ENCODE results near the gene SLC13A3.

SLC13A3 gene

DNA sequence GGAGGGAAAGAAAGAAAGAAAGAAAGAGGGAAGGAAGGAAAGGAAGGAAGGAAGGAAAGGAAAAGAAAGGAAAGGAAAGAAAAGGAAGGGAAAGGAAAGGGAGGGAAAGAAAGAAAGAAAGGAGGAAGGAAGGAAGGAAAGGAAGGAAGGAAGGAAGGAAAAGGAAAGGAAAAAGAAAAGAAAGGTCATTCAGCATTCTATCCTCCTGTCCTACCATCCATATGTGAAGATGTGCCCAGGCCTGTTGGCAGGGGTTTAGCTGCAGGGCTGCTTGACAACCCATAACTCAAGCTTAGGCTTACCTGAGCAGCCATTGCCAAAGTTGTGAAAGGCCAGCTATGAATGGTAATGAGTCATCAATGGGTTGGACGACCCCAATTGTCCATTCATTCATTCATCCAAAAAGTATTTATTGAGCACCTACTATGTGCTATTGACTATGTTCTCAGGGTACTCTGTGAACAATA, 50.9 kb downstream of the SLC13A3 start:
- DNase-seq (ENCODE audit: low spot score) = no peak
- in situ Hi-C loops (cut with MboI; ENCODE audit: low pct_unique_long_range_greater_than_20kb, low sequenced_read_pairs, unreplicated experiment) = no loop called here
- TF ChIP-seq, protein P1, sequence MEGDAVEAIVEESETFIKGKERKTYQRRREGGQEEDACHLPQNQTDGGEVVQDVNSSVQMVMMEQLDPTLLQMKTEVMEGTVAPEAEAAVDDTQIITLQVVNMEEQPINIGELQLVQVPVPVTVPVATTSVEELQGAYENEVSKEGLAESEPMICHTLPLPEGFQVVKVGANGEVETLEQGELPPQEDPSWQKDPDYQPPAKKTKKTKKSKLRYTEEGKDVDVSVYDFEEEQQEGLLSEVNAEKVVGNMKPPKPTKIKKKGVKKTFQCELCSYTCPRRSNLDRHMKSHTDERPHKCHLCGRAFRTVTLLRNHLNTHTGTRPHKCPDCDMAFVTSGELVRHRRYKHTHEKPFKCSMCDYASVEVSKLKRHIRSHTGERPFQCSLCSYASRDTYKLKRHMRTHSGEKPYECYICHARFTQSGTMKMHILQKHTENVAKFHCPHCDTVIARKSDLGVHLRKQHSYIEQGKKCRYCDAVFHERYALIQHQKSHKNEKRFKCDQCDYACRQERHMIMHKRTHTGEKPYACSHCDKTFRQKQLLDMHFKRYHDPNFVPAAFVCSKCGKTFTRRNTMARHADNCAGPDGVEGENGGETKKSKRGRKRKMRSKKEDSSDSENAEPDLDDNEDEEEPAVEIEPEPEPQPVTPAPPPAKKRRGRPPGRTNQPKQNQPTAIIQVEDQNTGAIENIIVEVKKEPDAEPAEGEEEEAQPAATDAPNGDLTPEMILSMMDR (IDR thresholded peaks at IDR 0.05; ENCODE audit: extremely low read depth, insufficient read depth, missing control alignments) = no peak

DNA sequence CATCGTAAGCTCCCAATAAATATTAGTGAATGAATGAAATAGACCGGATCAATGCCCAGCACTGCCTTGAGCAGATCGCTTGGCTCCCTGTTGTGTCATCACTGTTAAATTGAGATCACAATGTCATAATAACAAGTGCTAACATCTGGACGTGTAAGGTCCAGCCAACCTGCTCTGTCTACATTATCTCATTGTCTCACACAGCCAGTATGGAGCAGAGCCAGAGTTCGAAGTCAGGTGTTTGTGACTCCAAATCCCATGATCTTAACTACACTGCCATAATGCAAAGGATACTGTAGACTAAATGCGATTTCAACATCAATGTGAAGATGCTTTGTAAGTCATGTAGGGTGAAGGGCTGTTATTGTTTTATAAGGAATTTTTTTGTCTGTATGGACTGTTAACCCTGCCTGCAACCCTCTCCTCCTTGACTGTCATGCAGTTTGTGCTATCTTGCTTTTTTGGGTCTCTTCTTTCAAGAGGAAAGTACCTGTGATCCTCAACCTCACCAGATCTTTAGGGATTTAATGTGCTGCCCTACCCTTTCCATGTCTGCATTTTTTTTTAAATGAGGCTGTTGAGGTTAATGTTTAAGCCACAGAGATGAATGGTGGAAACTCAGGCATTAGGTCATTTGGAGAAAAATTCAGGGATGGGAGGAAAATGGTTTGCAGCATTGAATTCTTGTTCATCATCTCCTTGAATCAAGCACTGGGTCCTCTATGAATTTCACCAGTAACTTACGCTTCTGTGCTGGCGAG, 51.9 kb downstream of the SLC13A3 start:
- in situ Hi-C loops (cut with MboI; ENCODE audit: low pct_unique_long_range_greater_than_20kb, low sequenced_read_pairs, unreplicated experiment) = no loop called here
- DNase-seq (ENCODE audit: low spot score) = no peak

DNA sequence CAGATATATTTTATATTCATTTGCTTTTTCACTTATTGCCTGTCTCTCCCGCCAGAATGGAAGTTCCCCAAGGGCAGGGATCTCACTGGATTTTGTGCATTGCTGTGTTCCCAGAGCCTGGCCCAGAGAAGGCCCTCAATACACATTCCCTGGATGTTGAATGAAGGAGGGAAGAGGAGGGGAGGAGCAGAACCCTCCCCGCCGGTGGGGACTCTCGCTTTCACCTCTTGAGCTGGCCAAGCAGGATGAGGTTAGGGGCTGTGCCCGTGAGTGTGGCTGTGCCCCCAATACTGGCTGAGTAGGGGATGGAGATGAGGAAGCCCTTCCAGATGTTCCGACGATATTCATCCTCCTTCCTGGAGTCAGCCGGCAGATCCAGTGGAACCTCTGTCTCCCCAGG, 55.3 kb downstream of the SLC13A3 start:
- in situ Hi-C loops (cut with MboI; ENCODE audit: low pct_unique_long_range_greater_than_20kb, low sequenced_read_pairs, unreplicated experiment) = no loop called here
- TF ChIP-seq, protein P1 (IDR thresholded peaks at IDR 0.05; ENCODE audit: extremely low read depth, insufficient read depth, missing control alignments) = no peak
- no peak for DNase-seq (ENCODE audit: low spot score)

More for the DNA sequence above, 51.9 kb downstream of the SLC13A3 start:
- TF ChIP-seq, protein P1 (IDR thresholded peaks at IDR 0.05; ENCODE audit: extremely low read depth, insufficient read depth, missing control alignments) = no peak

DNA sequence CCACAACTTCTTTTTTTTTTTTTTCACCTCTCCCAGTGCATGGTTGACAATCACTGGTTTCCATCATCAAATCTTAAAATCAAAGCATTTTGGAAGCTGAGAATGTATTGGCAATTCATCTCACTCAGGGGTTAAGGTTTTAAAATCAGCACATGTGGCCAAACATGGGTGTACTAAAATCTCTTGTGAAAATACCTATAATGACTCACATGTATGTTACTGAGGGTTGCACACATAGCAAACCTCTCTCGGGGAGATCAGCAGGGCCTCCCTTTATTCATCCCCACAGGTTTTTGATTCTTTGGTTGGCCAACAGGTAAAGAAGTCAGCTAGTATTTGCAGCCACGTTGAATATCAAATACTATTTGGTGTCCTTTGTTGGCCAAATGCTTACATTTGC, 56.5 kb downstream of the SLC13A3 start:
- no peak for DNase-seq (ENCODE audit: low spot score)
- in situ Hi-C loops (cut with MboI; ENCODE audit: low pct_unique_long_range_greater_than_20kb, low sequenced_read_pairs, unreplicated experiment) = no loop called here
- TF ChIP-seq, protein P1 (IDR thresholded peaks at IDR 0.05; ENCODE audit: extremely low read depth, insufficient read depth, missing control alignments) = no peak

DNA sequence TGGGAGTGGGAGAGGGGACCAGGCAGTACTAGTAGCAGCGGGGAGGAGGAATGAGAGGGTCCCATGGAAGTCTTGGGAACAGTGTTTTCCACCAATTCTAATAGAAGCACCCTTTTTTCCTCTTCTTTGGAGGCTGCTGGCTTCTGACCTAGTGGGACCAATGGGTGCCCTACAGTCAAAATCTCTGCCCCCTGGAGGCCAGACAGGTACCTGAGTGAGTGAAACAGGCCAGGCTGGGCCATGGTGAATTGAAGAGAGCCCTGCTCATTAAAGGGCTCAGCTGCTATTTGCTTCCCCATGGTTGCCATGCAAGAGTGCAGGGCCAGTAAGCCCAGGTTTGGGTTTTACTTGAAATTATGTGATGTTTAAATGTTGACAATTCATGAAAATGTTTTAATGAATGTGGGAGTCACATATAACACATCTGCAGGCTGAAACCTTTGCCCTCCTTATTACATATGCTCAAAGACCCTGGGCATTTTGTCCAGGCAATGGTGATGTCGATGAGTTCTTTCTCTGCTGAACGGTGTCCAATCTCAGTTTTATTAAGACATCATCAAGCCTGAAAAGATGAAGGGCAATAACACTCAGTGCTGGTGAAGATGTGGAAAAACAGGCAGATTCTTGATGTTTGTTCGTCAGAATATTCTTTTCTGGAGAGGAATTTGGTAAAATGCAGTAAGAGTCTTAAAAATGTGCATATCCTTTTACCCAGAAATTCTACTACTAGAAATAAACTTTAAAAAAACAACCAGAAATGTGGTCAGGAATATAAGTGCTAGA, 58.5 kb downstream of the SLC13A3 start:
- TF ChIP-seq, protein P1 (IDR thresholded peaks at IDR 0.05; ENCODE audit: extremely low read depth, insufficient read depth, missing control alignments) = peak; percentile 27

DNA sequence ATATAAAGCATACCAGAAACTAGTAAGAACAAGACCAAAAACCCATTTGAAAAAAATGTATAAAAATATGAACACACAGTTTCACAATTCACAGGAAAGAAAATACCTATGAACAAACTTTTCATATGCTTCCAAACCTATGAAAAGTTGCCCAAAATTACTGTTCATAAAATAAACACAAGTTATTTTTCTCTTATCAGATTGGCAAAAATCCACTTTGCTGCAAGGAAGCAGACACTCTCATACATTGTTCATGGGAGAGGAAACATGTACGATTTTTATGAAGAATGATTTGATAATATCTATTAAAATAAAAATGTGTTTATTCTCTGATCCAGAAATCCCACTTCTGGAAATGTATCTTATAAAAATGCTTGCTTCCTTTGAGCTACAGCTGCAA, 60.8 kb downstream of the SLC13A3 start:
- in situ Hi-C loops (cut with MboI; ENCODE audit: low pct_unique_long_range_greater_than_20kb, low sequenced_read_pairs, unreplicated experiment) = no loop called here
- TF ChIP-seq, protein P1 (IDR thresholded peaks at IDR 0.05; ENCODE audit: extremely low read depth, insufficient read depth, missing control alignments) = no peak
- DNase-seq (ENCODE audit: low spot score) = no peak

More for the DNA sequence above, 58.5 kb downstream of the SLC13A3 start:
- in situ Hi-C loops (cut with MboI; ENCODE audit: low pct_unique_long_range_greater_than_20kb, low sequenced_read_pairs, unreplicated experiment) = no loop called here
- no peak for DNase-seq (ENCODE audit: low spot score)

Measured in GM13977 (cell line).